Mucosa of descending colon (tissue), 3 donors: ENCODE data around the gene FPGT. TPM values are rescaled to one million over a fixed set of nuclear protein-coding genes. Genes with fewer than 3 reads are reported as not detected.
A peak's percentile ranks its signal among the peaks of the same experiment; 100 is the strongest.
"Not testable (repeated sequence)": the region's sequence is repeated elsewhere in the genome, so short reads cannot be mapped to it uniquely, and the experiment has no call there.

Source experiments
- ATAC-seq: fragments of 200-7000 bp; cut with Tn5 transposase; one replicate; pipeline ENCODE4 v1.9.1; 2020; ENCODE audit warnings: mild to moderate bottlenecking, moderate library complexity
- DNase-seq, 3 donors: peaks; one replicate each; pipeline ENCODE4 v3.0.0-alpha.2; 2020
- H3K36me3 ChIP-seq: fragments of 200-600 bp; one replicate; pipeline ENCODE4 v1.8.0; 2021; ENCODE audit warnings: low read depth, mild to moderate bottlenecking
- H3K4me1 ChIP-seq: fragments of 200-600 bp; one replicate; pipeline ENCODE4 v1.8.0; 2021; ENCODE audit warnings: low read depth, mild to moderate bottlenecking
- H3K4me3 ChIP-seq: fragments of 200-600 bp; one replicate; pipeline ENCODE4 v1.8.0; 2021; ENCODE audit warnings: mild to moderate bottlenecking
- H3K9me3 ChIP-seq: fragments of 200-600 bp; one replicate; pipeline ENCODE4 v1.8.0; 2021; ENCODE audit warnings: mild to moderate bottlenecking
- intact Hi-C, 2 donors: fragments of 100-400 bp; cut with DNase I in 1 of 2; cut with micrococcal nuclease in 1 of 2; formaldehyde crosslinking; loops; one replicate each; pipeline versions ENCODE4 v1.11.0 to v1.11.1; 2022; cut with DNase I, micrococcal nuclease
- total RNA-seq, 3 donors: library from RNA; stranded (reverse); fragmentation: NEBNext Ultra II Directional in 2 of 3; extraction: Animal tissue kit (Norgen Biotek cat#: 25700) in 2 of 3; gene quantifications; one replicate each; pipeline versions ENCODE4 v1.2.1 to v1.2.4, GENCODE V29; 2021 to 2023
- TF ChIP-seq, protein P1 (sequence below): fragments of 200-600 bp; IDR thresholded peaks from one replicate; pipeline ENCODE4 v1.8.0; 2022; ENCODE audit warnings: antibody characterized with exemption, mild to moderate bottlenecking
- donor health status: DM: no; HTN: no; CAD: no; lungs with moderate emphysema.
- donor health status: DM: no; HTN: no; CAD: no.
- donor health status: DM: no; HTN: yes; CAD: no.

The FPGT gene
- total RNA-seq, 3 donors from 2014 or later: 20.5 to 28.8 (median 22.1) TPM

DNA sequence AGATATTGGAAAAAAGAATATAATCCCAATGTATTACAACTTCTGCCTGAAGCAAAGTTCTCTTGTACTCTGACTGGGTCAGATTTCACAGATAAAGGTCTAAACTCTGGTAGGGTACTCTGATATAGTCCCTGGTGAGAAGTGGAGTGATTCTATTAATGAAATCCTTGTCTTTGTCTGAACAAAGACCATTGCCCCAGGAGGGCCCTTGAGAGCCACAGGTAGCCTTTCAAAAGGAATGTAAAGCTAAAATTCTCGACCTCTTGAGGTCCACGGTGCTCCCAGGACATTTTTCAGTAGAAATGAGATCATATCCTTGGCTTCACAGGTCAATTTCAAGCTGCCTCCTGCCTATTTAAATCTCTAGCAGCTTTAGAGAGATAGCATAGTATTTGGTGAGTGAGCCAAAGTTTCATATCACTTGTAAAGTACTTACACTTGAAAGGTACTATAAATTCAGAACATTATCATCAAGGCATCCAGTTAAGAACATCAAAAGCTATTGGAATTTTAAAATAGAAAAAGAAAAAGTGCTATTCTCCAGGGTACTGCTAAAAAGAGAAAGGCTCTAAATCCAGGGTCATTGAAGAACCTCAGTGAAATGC, 47.2 kb downstream of the FPGT start:
- no peaks in the 10 kb centered on the region for H3K36me3 ChIP-seq
- no peak overlapping the region for H3K4me3 ChIP-seq
- H3K9me3 ChIP-seq: peaks cover 3% of the 10 kb centered on the region
- TF ChIP-seq, protein P1, sequence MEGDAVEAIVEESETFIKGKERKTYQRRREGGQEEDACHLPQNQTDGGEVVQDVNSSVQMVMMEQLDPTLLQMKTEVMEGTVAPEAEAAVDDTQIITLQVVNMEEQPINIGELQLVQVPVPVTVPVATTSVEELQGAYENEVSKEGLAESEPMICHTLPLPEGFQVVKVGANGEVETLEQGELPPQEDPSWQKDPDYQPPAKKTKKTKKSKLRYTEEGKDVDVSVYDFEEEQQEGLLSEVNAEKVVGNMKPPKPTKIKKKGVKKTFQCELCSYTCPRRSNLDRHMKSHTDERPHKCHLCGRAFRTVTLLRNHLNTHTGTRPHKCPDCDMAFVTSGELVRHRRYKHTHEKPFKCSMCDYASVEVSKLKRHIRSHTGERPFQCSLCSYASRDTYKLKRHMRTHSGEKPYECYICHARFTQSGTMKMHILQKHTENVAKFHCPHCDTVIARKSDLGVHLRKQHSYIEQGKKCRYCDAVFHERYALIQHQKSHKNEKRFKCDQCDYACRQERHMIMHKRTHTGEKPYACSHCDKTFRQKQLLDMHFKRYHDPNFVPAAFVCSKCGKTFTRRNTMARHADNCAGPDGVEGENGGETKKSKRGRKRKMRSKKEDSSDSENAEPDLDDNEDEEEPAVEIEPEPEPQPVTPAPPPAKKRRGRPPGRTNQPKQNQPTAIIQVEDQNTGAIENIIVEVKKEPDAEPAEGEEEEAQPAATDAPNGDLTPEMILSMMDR: no peak
- no peaks in the 10 kb centered on the region for H3K4me1 ChIP-seq
- ATAC-seq: no peak
- intact Hi-C loops: no loop called here
- no peak for DNase-seq

DNA sequence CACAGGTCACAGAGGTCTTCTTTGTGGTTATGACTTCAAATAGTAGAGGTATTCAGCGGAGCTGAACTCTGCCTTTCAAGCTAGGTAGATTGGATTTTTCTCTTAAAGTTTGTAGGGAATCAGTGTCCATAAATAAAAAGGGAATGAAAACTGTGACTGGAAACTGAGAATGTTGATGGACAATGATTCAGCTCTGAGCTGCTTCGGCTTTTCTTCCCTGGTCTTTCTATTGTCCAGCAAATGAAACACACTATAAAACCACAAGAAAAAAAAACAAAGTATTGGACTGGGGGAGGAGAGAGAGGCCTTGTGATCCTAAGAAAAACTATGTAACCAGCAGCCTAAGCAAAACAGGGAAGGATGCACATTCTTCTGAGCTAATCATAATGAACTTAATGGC, 48.3 kb downstream of the FPGT start:
- peaks cover 3% of the 10 kb centered on the region for H3K9me3 ChIP-seq
- no peak overlapping the region for H3K4me3 ChIP-seq
- TF ChIP-seq, protein P1: no peak
- no peaks in the 10 kb centered on the region for H3K36me3 ChIP-seq
- ATAC-seq: no peak
- H3K4me1 ChIP-seq: no peaks in the 10 kb centered on the region
- intact Hi-C loops: no loop called here
- DNase-seq: no peak

- DNase-seq (peak in 1 of 3 donors; percentile 31), ATAC-seq (no peak)
- Histone ChIP-seq H3K4me3 (no peak overlapping the region), H3K36me3 (no peaks in the 10 kb centered on the region), H3K9me3 (peaks cover 3% of the 10 kb centered on the region), H3K4me1 (no peaks in the 10 kb centered on the region)
- TF ChIP-seq, protein P1: no peak
- intact Hi-C loops: no loop called here
These were observed 50.0 kb downstream of the FPGT start for GRCh38 chr1:74247881-74248528.

DNA sequence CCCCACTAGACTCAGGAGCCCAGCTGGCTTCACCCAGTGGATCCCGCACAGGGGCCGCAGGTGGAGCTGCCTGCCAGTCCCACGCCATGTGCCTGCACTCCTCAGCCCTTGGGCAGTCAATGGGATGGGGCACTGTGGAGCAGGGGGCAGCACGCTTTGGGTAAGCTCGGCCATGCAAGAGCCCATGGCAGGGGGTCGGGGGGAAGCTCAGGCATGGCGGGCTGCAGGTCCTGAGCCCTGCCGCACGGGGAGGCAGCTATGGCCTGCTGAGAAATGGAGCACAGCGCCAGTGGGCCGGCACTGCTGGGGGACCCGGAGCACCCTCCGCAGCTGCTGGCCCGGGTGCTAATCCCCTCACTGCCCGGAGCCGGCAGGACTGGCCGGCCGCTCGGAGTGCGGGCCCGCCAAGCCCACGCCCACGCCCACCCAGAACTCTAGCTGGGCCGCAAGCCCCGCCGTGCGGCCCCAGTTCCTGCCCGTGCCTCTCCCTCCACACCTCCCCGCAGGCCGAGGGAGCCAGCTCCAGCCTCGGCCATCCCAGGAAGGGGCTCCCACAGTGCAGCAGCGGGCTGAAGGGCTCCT, 55.3 kb downstream of the FPGT start:
- H3K9me3 ChIP-seq, ATAC-seq, intact Hi-C loops, H3K4me3 ChIP-seq, H3K4me1 ChIP-seq, H3K36me3 ChIP-seq: not testable (repeated sequence)
- peak in 1 of 3 donors; percentile 29 for DNase-seq

Other genes starting within 250 kb of the FPGT start
- gene LRRIQ3, start 66 bp upstream of the FPGT start, total RNA-seq: under 1 TPM; 0.38 to 0.72 (median 0.63) TPM
- gene TNNI3K, start 37.1 kb downstream of the FPGT start, total RNA-seq: 1 to 10 TPM in 2 of 3 donors, under 1 TPM in 1; 0.72 to 1.1 (median 1.1) TPM